Measurements from ENCODE around the gene AOPEP.
"Not testable (repeated sequence)": the region's sequence is repeated elsewhere in the genome, so short reads cannot be mapped to it uniquely, and the experiment has no call there.

AOPEP gene

GRCh38 chr9:94870793-94871558 lies 144.5 kb downstream of the AOPEP start:
- DNase-seq (ENCODE audit: low spot score) = no peak

DNA sequence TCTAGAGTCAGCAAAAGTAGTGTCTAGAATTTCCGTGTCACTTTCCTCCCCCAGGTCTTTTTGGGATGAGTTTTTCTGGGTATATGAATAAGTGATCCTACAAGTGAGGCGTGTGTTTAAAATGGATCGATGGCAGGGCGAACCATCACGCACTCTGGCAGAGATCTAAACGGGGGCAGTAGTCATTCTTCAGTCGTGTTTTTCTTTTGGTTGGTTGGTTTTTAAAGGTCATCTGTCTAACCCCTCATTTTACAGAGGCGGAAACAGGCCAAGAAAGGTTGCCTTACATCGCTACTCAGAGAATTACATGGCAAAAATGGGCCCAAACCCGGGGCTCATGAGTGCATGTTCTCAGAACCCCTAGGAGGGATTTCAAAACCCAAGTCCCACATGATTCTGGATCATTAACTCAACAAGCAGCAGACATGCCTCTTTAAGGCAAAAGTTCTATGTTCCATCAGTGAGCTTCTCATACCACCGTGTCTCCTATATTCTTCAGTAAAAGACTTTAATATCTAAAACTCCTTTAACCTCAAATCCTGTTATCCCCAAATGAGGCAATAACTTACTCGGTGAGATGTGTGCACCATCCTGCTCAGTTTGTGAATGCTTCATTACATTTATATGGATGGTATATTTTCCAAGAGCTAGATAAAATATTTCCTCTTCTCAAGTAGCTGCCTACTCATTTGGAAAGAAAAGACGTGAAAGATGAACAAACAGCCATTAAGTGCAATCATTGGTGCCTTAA lies 145.8 kb downstream of the AOPEP start:
- DNase-seq (ENCODE audit: low spot score) = no peak

DNA sequence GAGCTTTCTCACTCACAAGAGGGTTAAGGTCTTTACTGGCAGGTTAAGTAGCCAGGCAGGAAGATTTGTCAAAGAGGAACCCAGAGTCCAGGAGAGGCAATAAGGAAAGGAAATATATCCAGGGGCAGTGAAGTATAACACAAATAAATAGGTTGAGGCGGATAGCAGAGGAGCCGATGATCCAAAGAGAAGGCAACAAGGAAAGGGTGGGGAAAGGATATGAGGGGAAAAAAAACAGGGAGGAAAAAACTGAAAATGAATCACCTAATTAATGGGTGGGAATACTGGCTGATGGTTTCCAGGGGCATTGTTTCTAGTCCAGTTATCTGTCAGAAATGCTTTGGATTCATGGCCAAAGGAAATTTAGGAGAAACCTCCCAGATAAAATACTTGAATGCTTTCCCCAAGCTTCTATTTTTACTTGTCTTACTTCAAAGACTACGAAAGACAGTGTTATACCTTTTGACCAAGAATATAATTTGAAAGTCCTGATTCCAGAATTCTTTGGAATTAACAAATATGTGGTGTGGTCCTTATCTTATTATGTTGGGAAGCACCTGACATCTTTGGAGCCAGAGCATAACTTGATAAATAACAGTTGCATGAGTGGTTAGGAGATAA lies 146.5 kb downstream of the AOPEP start:
- DNase-seq (ENCODE audit: low spot score) = no peak

DNA sequence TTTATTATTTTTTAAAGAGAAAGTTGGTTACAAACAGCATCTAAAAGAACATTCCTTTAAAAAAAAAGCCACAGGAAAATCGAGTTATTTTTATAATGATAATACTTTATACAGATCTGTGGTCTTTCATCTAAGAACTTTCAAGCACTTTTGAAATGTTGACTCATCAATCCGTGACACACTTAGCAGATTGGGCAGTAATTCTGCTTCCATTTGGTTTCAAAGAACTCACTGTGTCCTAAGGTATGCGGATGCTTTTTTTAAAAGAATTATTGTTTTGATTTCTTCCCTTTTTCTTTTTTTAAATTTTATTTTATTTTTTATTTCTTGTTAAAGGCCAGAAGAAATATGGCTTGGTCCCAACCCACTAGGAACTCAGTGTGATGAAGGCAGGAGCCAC lies 147.8 kb downstream of the AOPEP start:
- no peak for DNase-seq (ENCODE audit: low spot score)

DNA sequence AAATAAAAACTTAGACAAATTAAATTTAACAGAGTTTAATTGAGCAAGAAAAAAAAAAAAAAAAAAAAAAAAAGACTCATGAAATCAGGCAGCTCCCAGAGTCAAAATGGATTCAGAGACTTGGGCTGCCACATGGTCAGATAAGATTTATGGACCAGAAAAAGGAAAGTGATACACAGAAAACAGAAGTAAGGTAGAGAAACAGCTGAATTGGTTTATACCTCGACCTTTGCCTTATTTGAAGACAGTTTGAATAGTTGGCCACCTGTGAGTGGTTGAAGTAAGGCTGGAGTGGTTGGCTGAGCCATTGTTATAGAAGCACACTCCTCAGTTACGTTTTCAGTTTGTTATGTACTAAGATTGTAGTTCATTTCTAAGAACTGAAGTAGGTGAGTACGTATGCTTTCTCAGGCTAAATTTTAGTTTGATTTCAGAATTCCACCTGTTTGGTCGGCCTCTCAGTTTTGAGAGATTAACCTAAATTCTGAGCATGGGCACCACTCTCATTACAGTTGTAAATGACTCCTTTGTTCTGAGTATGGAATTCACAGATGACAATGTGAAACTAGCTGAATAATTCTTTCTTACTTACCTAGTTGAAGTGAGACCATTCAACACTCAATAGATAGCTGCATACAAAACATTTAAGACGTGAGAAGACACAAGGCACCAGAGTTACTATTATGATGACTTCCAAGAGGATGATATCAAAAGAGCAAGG lies 149.0 kb downstream of the AOPEP start:
- no peak for DNase-seq (ENCODE audit: low spot score)

GRCh38 chr9:94878804-94879203 lies 152.3 kb downstream of the AOPEP start:
- not testable (repeated sequence) for DNase-seq (ENCODE audit: low spot score)

DNA sequence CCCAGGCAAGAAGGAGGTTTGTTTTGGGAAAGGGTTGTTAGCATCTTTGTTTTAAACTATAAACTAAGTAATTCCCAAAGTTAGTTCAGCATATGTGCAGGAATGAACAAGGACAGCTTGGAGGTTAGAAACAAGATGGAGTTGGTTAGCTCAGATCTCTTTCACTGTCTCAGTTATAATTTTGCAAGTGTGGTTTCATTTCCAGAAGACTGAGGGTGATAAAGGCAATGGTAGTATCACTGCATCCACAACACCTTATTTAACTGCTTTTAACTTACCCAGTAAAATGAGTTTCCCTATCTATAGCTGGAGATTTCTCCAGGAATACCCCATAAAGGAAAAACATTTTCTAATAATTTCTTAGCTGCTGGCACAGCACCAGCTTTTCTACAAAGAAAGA lies 152.7 kb downstream of the AOPEP start:
- no peak for DNase-seq (ENCODE audit: low spot score)

DNA sequence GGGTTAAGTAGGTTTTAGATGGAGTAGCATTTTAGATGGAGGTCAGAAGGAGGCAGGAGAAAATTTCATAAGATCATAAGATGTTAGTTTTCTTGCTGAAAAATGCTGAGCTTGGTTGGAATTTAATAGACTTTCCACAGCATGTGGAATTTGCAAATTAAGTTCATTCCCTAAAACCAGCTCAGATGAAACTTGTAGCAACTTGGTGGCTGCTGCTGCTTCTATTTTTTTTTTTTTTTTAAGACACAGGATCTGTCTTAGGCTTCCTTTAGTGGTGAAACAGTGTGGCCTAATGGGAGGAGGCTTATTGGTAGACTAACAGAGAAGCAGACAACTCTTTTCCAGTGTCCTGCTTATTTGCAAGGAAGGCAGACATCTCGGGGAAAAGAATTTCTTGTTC lies 154.5 kb downstream of the AOPEP start:
- no peak for DNase-seq (ENCODE audit: low spot score)

DNA sequence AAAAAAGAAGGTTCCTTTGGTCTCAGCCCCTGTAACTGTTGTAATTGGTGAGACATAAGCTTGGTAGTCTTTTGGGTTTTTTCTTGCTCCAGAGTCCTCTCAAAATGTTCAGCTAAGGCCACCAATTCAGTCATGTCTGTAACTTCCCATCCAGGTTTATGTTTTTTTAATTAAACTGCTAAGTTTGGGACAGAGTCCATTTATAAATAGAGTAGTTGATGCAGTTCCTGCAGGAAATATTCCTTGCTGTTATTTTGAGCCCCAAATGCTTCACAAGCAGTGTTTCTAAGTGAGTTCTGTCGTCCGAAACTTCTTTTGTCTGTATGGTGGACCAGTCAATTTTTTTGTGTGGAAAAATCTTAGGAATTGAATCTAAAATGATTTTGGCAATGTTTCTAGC lies 155.0 kb downstream of the AOPEP start:
- no peak for DNase-seq (ENCODE audit: low spot score)

- DNase-seq (ENCODE audit: low spot score) = no peak
These were observed 155.4 kb downstream of the AOPEP start for GRCh38 chr9:94881940-94882339.

DNA sequence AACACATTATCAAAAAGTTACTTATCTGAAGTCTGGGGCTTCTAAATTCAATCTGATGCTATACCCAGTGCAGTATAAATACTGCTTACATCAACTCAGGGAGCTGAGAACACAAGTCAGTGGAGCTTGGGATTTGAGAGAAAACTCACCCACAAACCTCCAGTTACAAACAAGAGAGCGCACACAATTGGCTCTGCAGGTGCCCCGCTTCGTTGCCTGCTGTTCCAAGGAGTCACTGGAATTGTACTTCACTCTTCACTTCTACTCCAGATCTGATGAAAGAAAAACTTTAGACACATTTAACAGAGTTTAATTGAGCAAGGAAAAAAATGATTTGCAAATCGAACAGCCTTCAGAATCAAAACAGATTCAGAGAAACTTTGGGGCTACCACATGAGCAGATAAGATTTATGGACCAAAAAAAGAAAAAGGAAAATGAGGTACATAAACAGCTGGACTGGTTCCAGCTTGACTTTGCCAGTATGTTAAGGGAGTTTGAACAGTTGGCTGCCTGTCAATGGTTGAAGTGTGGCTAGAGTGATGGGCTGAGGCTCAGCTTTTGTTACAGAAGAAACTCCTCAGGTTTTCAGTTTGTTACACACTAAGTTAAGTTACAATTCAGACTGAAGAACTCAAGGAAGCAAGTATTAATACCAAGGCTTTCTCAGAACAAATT lies 156.6 kb downstream of the AOPEP start:
- no peak for DNase-seq (ENCODE audit: low spot score)

DNA sequence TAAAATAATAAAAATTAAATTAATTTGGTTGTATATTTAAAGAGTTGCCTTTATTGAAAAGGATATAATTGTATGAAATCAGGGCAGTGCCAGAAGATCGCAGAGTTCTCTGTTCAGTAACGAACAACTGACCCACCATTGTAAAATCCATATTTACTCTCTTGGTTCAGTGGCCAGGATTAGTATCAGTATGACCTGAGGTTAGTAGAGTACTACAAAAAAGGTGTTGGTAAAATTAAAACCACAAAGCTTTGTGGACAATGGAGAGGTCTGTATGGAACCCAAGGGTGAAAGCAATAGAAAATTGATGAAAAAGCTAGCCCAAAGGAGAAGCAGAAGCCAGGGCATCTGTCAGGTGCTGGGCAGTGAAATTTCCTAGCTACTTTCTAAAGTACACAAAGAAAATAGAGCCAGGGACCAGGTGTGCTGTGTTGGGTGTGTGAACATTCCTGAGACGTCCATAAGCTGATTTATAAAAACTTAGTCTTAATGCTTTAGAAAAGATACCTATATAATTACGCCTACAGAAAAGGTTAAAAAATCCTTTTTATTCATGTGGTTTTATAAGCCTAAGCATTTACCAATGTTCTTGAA lies 159.5 kb downstream of the AOPEP start:
- no peak for DNase-seq (ENCODE audit: low spot score)

DNA sequence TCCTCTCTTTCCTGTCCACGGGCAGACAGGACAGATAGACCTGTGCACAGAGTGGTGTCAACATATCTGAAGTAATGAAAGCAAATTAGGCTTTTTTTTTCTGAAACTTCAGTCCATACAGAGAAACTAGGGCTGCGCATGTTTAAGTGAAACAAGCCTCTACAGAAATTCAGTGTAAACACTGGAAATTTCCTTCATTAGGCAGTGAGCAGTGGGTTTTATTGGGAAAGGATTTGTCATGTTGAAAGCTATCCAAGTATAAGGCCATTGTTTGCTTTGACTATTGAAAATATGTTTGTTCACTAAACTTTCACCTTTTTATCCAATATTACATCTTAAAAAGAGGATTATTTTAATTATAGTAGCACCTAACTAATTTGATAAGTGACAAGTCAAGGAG lies 161.2 kb downstream of the AOPEP start:
- DNase-seq (ENCODE audit: low spot score) = no peak

DNA sequence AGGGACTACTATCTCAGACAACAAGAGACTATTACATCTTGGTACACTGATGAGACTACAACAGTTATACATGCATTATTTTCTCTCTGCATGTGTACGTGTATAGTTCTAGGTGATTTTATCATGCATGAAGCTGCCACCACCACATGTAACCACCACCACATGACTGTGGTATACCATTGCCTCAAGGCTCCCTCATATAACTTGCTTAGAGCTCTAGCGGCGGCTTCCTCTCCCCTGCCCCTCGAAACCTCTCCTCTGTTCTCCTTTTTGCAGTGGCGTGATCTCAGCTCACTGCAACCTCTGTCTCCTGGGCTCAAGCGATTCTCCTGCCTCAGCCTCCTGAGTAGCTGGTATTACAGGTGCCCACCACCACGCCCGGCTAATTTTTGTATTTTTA lies 162.3 kb downstream of the AOPEP start:
- no peak for DNase-seq (ENCODE audit: low spot score)

GRCh38 chr9:94889628-94890027 lies 163.1 kb downstream of the AOPEP start:
- no peak for DNase-seq (ENCODE audit: low spot score)

DNA sequence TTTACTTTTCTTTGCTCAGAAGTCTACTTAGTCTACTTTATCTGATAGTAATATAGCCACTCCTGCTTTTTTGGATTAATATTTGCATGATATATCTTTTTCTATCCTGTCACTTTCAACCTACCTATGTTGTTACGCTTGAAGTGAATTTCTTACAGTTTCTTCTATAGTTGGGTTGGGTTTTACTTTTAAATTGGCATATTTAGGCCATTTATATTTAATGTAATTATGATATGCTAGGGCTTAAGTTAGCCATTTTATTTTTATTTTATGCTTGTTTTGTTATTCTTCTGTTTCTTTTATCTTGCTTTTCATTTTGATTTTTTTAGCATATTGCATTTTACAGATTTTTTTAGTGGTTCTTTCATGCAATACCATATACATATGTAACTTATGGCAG lies 164.7 kb downstream of the AOPEP start:
- no peak for DNase-seq (ENCODE audit: low spot score)

DNA sequence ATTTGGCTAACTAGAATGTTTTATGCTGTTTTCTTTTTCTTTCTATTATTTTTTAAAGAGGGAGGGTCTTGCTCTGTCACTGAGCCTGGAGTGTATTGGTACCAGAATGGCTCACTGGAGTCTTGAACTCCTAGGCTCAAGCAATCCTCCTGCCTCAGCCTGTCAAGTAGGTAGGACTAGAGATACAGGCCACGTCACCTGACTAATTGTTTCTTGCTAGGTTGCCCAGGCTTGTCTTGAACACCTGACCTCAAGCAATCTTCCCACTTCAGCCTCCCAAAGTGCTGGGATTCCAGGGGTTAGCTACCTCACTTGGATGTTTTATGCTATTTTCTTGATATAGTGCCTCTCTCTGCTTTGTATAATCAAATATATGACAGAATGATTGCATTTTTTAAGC lies 166.2 kb downstream of the AOPEP start:
- DNase-seq (ENCODE audit: low spot score) = no peak

GRCh38 chr9:94894094-94894699 lies 167.7 kb downstream of the AOPEP start:
- no peak for DNase-seq (ENCODE audit: low spot score)

GRCh38 chr9:94895668-94896067 lies 169.2 kb downstream of the AOPEP start:
- DNase-seq (ENCODE audit: low spot score) = no peak

DNA sequence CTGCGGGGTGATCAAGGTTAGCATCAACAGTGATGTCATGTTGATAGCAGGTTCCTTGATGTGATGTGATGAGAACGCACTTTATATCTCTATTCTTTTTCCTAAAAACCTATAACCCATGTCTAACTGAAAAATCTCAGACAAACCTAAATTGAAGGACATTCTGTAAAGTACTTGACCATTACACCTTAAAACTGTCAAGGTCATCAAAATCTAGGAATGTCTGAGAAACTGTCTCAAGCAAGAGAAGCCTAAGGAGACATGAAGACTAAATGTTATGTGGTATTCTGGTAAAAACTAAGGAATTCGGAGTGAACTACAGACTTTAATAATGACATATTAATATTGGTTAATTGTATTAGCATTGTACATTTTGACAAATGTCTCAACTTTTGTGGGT lies 170.0 kb downstream of the AOPEP start:
- DNase-seq (ENCODE audit: low spot score) = no peak

Measured in iPS-NIHi11 (cell line).